ENCODE measurements around the gene SNTA1.

SNTA1 gene

GRCh38 chr20:33359399-33360261, 83.9 kb downstream of the SNTA1 start:
- Histone ChIP-seq H3K27ac (ENCODE audit: low read length) (no peak overlapping the region), H3K27me3 (ENCODE audit: control insufficient read depth in 1 of 2, insufficient read depth in 2 of 2, low read length in 2 of 2) (no peaks in the 10 kb centered on the region), H3K36me3 (ENCODE audit: control insufficient read depth in 2 of 2, insufficient read depth in 2 of 2, low read length in 2 of 2) (peaks cover 29 to 31% of the 10 kb centered on the region in 2 donors)

More at GRCh38 chr20:33359399-33360261, 83.9 kb downstream of the SNTA1 start:
- Histone ChIP-seq H3K4me3 (ENCODE audit: low read length in 2 of 2) (no peak overlapping the region), H3K9me3 (ENCODE audit: control insufficient read depth in 2 of 2, low read length in 2 of 2) (no peaks in the 10 kb centered on the region), H3K9ac (ENCODE audit: low read length in 2 of 2) (no peak overlapping the region), H3K4me1 (ENCODE audit: control insufficient read depth, insufficient read depth, low read length) (no peaks in the 10 kb centered on the region)
